B cell (primary cell): ENCODE results near the gene ERMARD. TPM values are rescaled to one million over a fixed set of nuclear protein-coding genes. Genes with fewer than 3 reads are reported as not detected.

Experiments used
- ATAC-seq: fragments of 200-7000 bp; cut with Tn5 transposase; one replicate; pipeline ENCODE4 v1.10.0; 2021; ENCODE audit warnings: low read depth, mild to moderate bottlenecking, moderate number of reproducible peaks, moderate library complexity
- CTCF ChIA-PET: fragments of 350-600 bp; sonication (Branson Sonifier 250); formaldehyde crosslinking; loops from one replicate; lab custom pipeline; 2021; ENCODE audit warnings: antibody characterized with exemption, inconsistent platforms; lab: Charles Lee
- POLR2A ChIA-PET: fragments of 350-600 bp; sonication (Branson Sonifier 250); formaldehyde crosslinking; loops from one replicate; lab custom pipeline; 2021; ENCODE audit warnings: antibody characterized with exemption; lab: Charles Lee
- DNase-seq: peaks from one replicate; pipeline ENCODE4 v3.0.0; 2013
- H2AFZ ChIP-seq: 2 replicates; pipeline ENCODE4 v1.6.1; 2012; ENCODE audit warnings: mild to moderate bottlenecking, low read depth, low read length; ENCODE audit not compliant: insufficient read depth, poor library complexity, severe bottlenecking
- H3K27ac ChIP-seq, 2 donors: 1 replicate in 1 of 2; 2 replicates in 1 of 2; pipeline ENCODE4 v1.5.1; 2012 to 2013; ENCODE audit warnings: low read length in 2 of 2, mild to moderate bottlenecking in 2 of 2, moderate library complexity in 1 of 2
- H3K27me3 ChIP-seq, 4 experiments: fragments of 200-600 bp in 1 of 4; sonication (generic) in 1 of 4; replicated peaks in 1 of 4; 1 replicate in 2 of 4; 2 replicates in 2 of 4; pipeline versions ENCODE4 v1.6.1 to v1.7.0; 2013 to 2016; ENCODE audit warnings: low read length in 3 of 4, mild to moderate bottlenecking in 2 of 4, mixed read lengths in 1 of 4, moderate library complexity in 1 of 4; ENCODE audit not compliant: insufficient read depth in 4 of 4, control insufficient read depth in 3 of 4; ENCODE audit errors: control extremely low read depth in 1 of 4
- H3K36me3 ChIP-seq, 2 experiments: replicated peaks in 1 of 2; 1 replicate in 1 of 2; 2 replicates in 1 of 2; pipeline versions ENCODE4 v1.6.1 to v1.7.1; 2013; ENCODE audit warnings: low read length in 1 of 2; ENCODE audit not compliant: insufficient read depth in 2 of 2, control insufficient read depth in 1 of 2; ENCODE audit errors: control extremely low read depth in 1 of 2, extremely low read depth in 1 of 2
- H3K4me1 ChIP-seq, 2 donors: fragments of 200-600 bp in 1 of 2; sonication (generic) in 1 of 2; 1 replicate in 1 of 2; 2 replicates in 1 of 2; pipeline versions ENCODE4 v1.5.1 to v1.6.1; 2013 to 2017; ENCODE audit warnings: low read length in 2 of 2; ENCODE audit not compliant: control insufficient read depth in 2 of 2, insufficient read depth in 2 of 2
- H3K4me2 ChIP-seq: replicated peaks from 2 replicates; pipeline ENCODE3; 2012; ENCODE audit warnings: mild to moderate bottlenecking, low read depth, low read length; ENCODE audit not compliant: poor library complexity, severe bottlenecking
- H3K4me3 ChIP-seq, 5 experiments: fragments of 200-600 bp in 1 of 5; sonication (generic) in 1 of 5; 1 replicate in 3 of 5; 2 replicates in 2 of 5; pipeline versions ENCODE4 v1.5.1 to v1.7.0; 2011 to 2016; ENCODE audit warnings: low read length in 4 of 5, mild to moderate bottlenecking in 4 of 5, low read depth in 2 of 5, control low read depth in 1 of 5, moderate library complexity in 1 of 5; ENCODE audit not compliant: insufficient read depth in 1 of 5; ENCODE audit errors: control extremely low read depth in 1 of 5, extremely low read depth in 1 of 5
- H3K79me2 ChIP-seq: fragments of 200-600 bp; sonication (generic); one replicate; pipeline ENCODE4 v1.6.0; 2016; ENCODE audit warnings: low read length; ENCODE audit not compliant: control insufficient read depth, insufficient read depth
- H3K9ac ChIP-seq: fragments of 200-600 bp; sonication (generic); 2 replicates; pipeline ENCODE4 v1.6.1; 2017; ENCODE audit warnings: mild to moderate bottlenecking, low read length, moderate library complexity
- H3K9me3 ChIP-seq, 3 donors: one replicate each; pipeline versions ENCODE4 v1.6.1 to v1.7.1; 2013; ENCODE audit warnings: low read length in 2 of 3; ENCODE audit not compliant: control insufficient read depth in 2 of 3, insufficient read depth in 1 of 3; ENCODE audit errors: control extremely low read depth in 1 of 3
- H4K20me1 ChIP-seq: 2 replicates; pipeline ENCODE4 v1.6.0; 2012; ENCODE audit warnings: mild to moderate bottlenecking, low read length; ENCODE audit not compliant: insufficient read depth, control insufficient read depth, poor library complexity, severe bottlenecking
- H3K27ac Mint-ChIP-seq: one replicate; pipeline ENCODE4 v1.8.0; 2021; ENCODE audit warnings: mixed read lengths
- H3K27me3 Mint-ChIP-seq: one replicate; pipeline ENCODE4 v1.8.0; 2021; ENCODE audit warnings: mixed read lengths
- H3K4me1 Mint-ChIP-seq: one replicate; pipeline ENCODE4 v1.8.0; 2021; ENCODE audit warnings: mixed read lengths
- H3K4me3 Mint-ChIP-seq: one replicate; pipeline ENCODE4 v1.8.0; 2021; ENCODE audit warnings: mixed read lengths
- H3K9me3 Mint-ChIP-seq: one replicate; pipeline ENCODE4 v1.8.0; 2022; ENCODE audit warnings: mixed read lengths; ENCODE audit not compliant: insufficient read depth
- CTCF ChIP-seq: fragments of 200-600 bp; IDR thresholded peaks from one replicate; pipeline ENCODE4 v1.8.0; 2022; ENCODE audit warnings: antibody characterized with exemption, mild to moderate bottlenecking
- EZH2 ChIP-seq: IDR thresholded peaks from 2 replicates; pipeline ENCODE4 v1.6.1; 2012; ENCODE audit warnings: borderline replicate concordance, low read depth, mild to moderate bottlenecking, moderate library complexity, low read length; ENCODE audit not compliant: insufficient read depth, poor library complexity, severe bottlenecking
- WGBS: methylation state at CpG from one replicate; pipeline ENCODE4 v1.1.5; 2013; ENCODE audit warnings: missing lambda C conversion rate; ENCODE audit not compliant: insufficient coverage; 5-methylcytosine and 5-hydroxymethylcytosine counted together
- intact Hi-C: fragments of 100-400 bp; cut with micrococcal nuclease; formaldehyde crosslinking; loops from one replicate; pipeline ENCODE4 v1.10.0; 2022
- polyA plus RNA-seq: library from polyadenylated mRNA; depleted of rRNA; stranded (reverse); fragments of >200 nt; gene quantifications from 2 replicates; pipeline ENCODE4 v1.2.3, GENCODE V29; 2012
- total RNA-seq, 2 donors: library from RNA; stranded (reverse); fragments of 120-200 nt in 1 of 2; gene quantifications; 1 replicate in 1 of 2; 2 replicates in 1 of 2; pipeline versions ENCODE4 v1.2.3 to v1.2.4, GENCODE V29; 2013 to 2022

Gene ERMARD
- total and polyA plus RNA-seq, 2 donors (not counting 1 experiment from before 2014, with no cell fraction given): 42.8 to 65.1 TPM

- POLR2A ChIA-PET: no interaction called here
- no peak for ATAC-seq
- no peaks in the 10 kb centered on the region for H3K9me3 Mint-ChIP-seq
- Histone ChIP-seq H3K4me1 (no peaks in the 10 kb centered on the region), H3K9me3 (no peaks in the 10 kb centered on the region), H3K79me2 (no peaks in the 10 kb centered on the region), H3K9ac (no peak overlapping the region), H2AFZ (no peak overlapping the region), H4K20me1 (no peaks in the 10 kb centered on the region), H3K27me3 (peaks cover 0 to 4% (median 0%) of the 10 kb centered on the region in 4 experiments), H3K4me3 (no peak overlapping the region), H3K36me3 (peaks cover 5 to 8% of the 10 kb centered on the region in 2 experiments), H3K27ac (no peak overlapping the region), H3K4me2 (no peak overlapping the region)
- TF ChIP-seq EZH2 (no peak), CTCF (no peak)
- intact Hi-C loops: no loop called here
- 95% methylated on average over 21 of the region's 23 CpGs for WGBS
- no peaks in the 10 kb centered on the region for H3K27me3 Mint-ChIP-seq
- CTCF ChIA-PET: no interaction called here
- H3K27ac Mint-ChIP-seq: no peak overlapping the region
- H3K4me3 Mint-ChIP-seq: no peak overlapping the region
- H3K4me1 Mint-ChIP-seq: no peaks in the 10 kb centered on the region
- DNase-seq: no peak
These were observed 32.8 kb downstream of the ERMARD start for GRCh38 chr6:169783971-169784820.

GRCh38 chr6:169784821-169785340, 33.5 kb downstream of the ERMARD start:
- Mint-ChIP-seq H3K27ac (no peak overlapping the region), H3K9me3 (no peaks in the 10 kb centered on the region), H3K27me3 (no peaks in the 10 kb centered on the region), H3K4me1 (peaks cover 3% of the 10 kb centered on the region), H3K4me3 (no peak overlapping the region)
- no peaks in the 10 kb centered on the region for H4K20me1 ChIP-seq
- no peak overlapping the region for H3K27ac ChIP-seq
- POLR2A ChIA-PET: no interaction called here
- DNase-seq (no peak), ATAC-seq (no peak)
- no peak overlapping the region for H3K9ac ChIP-seq
- H3K4me3 ChIP-seq: no peak overlapping the region
- no peaks in the 10 kb centered on the region for H3K9me3 ChIP-seq
- intact Hi-C loops: no loop called here
- H3K27me3 ChIP-seq: peaks cover 0 to 11% (median 2%) of the 10 kb centered on the region in 4 experiments
- CTCF ChIA-PET: no interaction called here
- H3K4me1 ChIP-seq: peaks cover 3 to 5% of the 10 kb centered on the region in 2 donors
- no peaks in the 10 kb centered on the region for H3K79me2 ChIP-seq
- H3K4me2 ChIP-seq: no peak overlapping the region
- TF ChIP-seq EZH2 (no peak), CTCF (no peak)
- 95% methylated on average over 9 of the region's 12 CpGs for WGBS
- peaks cover 1 to 3% of the 10 kb centered on the region in 2 experiments for H3K36me3 ChIP-seq
- no peak overlapping the region for H2AFZ ChIP-seq
